Activated T-cell treated with anti-CD3 and anti-CD28 coated beads, Interleukin-2, amount 50 U/mL, for 24 hours (primary cell): Measurements from ENCODE around the gene DOCK6.

Experiments
- DNase-seq: peaks from one replicate; pipeline ENCODE4 v3.0.0-alpha.2; 2020
- H3K27ac Mint-ChIP-seq: 2 replicates; pipeline ENCODE4 v1.8.0; 2020; ENCODE audit warnings: mild to moderate bottlenecking, mixed read lengths
- H3K27me3 Mint-ChIP-seq: 2 replicates; pipeline ENCODE4 v1.8.0; 2020; ENCODE audit warnings: mixed read lengths
- H3K36me3 Mint-ChIP-seq: 2 replicates; pipeline ENCODE4 v1.8.0; 2020; ENCODE audit warnings: low read depth, mixed read lengths
- H3K4me1 Mint-ChIP-seq: 2 replicates; pipeline ENCODE4 v1.8.0; 2020; ENCODE audit warnings: low read depth, mixed read lengths
- H3K4me3 Mint-ChIP-seq: 2 replicates; pipeline ENCODE4 v1.8.0; 2020; ENCODE audit warnings: mild to moderate bottlenecking, moderate library complexity, mixed read lengths
- H3K9me3 Mint-ChIP-seq: 2 replicates; pipeline ENCODE4 v1.8.0; 2020; ENCODE audit warnings: mixed read lengths

Gene DOCK6

GRCh38 chr19:11204943-11205349, 57.4 kb downstream of the DOCK6 start:
- no peak overlapping the region for H3K27ac Mint-ChIP-seq
- no peak overlapping the region for H3K4me3 Mint-ChIP-seq
- H3K4me1 Mint-ChIP-seq = no peaks in the 10 kb centered on the region
- H3K36me3 Mint-ChIP-seq = no peaks in the 10 kb centered on the region
- no peak for DNase-seq
- no peaks in the 10 kb centered on the region for H3K9me3 Mint-ChIP-seq
- H3K27me3 Mint-ChIP-seq = peaks cover 12% of the 10 kb centered on the region

DNA sequence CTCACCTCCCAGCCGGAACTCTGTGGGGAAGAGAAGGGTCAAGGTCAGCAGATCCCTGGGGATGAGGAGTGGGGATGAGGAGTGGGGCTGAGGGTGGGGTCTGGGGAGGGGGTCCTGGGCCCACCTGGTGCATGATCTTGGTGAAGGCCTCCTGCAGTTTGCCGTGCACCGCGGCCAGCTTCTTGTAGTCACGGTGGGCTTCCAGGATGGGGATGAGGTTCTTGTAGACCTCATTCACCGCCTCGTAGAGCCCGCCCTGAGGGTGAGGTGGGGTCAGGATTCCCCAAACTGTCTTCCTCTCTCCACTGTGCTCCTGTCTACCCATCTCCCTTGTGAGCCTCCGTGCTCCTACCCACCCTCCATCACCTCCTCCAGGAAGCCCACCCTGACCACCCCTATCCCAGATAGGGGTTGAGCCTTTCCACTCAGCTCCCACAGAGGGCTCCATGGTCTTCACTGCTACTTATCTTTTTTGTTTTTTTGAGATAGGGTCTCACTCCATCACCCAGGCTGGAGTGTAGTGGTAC, 58.2 kb downstream of the DOCK6 start:
- Mint-ChIP-seq H3K36me3 (no peaks in the 10 kb centered on the region), H3K4me1 (no peaks in the 10 kb centered on the region), H3K27me3 (peaks cover 12% of the 10 kb centered on the region), H3K27ac (no peak overlapping the region), H3K4me3 (no peak overlapping the region), H3K9me3 (no peaks in the 10 kb centered on the region)
- no peak for DNase-seq

DNA sequence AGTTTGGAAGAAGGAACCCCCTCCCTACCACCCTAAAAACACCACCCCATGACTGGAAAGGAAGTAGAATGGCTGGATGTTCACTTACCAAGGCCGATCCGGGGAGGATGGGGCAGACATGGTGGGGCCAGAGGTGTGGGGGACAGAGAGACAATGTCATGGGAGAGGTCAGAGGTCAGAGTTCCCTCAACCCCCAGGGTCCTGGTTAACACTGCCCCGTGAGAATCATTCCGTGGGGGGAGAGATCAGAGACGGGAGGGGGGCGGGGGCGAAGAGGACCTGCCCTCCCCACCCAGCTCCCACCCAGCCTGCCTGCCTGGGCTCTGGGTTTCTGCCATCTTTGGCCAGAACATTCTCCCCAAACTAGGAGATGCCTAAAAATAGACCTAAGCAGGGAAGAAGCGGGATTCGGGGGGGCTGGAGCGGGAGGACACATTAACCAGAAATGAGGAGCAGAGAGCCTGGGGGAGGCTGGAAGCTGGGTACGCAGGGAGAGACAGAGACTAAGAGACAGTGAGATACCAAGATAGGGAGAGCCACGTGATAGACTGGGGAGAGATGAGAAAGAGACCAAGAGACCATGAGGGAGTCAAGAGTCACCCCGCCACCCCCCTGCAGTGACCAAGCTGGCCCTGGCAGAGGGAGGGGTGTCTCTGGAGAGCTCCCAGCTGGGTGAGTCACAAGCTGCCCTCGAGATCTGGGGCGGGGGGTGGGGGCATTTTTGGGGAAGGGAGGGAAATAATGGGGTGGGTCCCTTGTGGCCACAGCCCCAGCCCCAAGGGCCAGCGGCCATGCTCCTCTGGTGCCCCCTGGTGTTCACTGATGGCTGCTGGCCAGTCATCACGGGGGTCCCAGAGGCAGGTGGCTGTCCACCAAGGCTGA, 58.9 kb downstream of the DOCK6 start:
- H3K9me3 Mint-ChIP-seq = no peaks in the 10 kb centered on the region
- no peak overlapping the region for H3K27ac Mint-ChIP-seq
- H3K4me3 Mint-ChIP-seq = no peak overlapping the region
- DNase-seq = peak; percentile 56
- no peaks in the 10 kb centered on the region for H3K4me1 Mint-ChIP-seq
- peaks cover 12% of the 10 kb centered on the region for H3K27me3 Mint-ChIP-seq
- no peaks in the 10 kb centered on the region for H3K36me3 Mint-ChIP-seq

- Mint-ChIP-seq H3K27me3 (peaks cover 14% of the 10 kb centered on the region), H3K4me3 (no peak overlapping the region), H3K9me3 (no peaks in the 10 kb centered on the region), H3K4me1 (peaks cover 2% of the 10 kb centered on the region), H3K27ac (no peak overlapping the region), H3K36me3 (no peaks in the 10 kb centered on the region)
- DNase-seq = no peak
Observed at GRCh38 chr19:11202488-11203193, 59.7 kb downstream of the DOCK6 start.

DNA sequence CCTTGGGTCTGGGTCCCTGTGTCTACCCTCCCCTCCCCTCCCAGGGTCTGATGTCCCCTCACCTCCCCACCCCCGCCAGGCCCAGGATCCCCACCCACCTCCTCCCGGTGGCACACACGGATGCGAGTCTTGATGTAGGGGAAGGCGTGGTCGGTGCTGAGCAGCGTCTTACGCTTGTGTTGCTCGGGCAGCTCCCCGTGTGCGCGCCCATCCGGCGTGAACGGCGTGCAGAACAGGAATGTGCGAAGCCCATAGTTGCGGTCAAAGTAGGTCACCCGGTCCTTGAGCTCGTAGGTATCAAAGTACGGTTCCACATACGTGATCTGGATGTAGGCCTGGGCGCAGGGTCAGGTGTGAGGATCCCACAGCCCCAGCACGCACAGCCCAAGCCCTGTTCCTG, 60.5 kb downstream of the DOCK6 start:
- H3K27me3 Mint-ChIP-seq = peaks cover 14% of the 10 kb centered on the region
- no peaks in the 10 kb centered on the region for H3K36me3 Mint-ChIP-seq
- H3K27ac Mint-ChIP-seq = no peak overlapping the region

GRCh38 chr19:11200931-11201330, 61.4 kb downstream of the DOCK6 start:
- no peak for DNase-seq
- peaks cover 6% of the 10 kb centered on the region for H3K4me1 Mint-ChIP-seq
- H3K36me3 Mint-ChIP-seq = no peaks in the 10 kb centered on the region
- no peak overlapping the region for H3K27ac Mint-ChIP-seq
- peaks cover 21% of the 10 kb centered on the region for H3K27me3 Mint-ChIP-seq
- no peaks in the 10 kb centered on the region for H3K9me3 Mint-ChIP-seq
- H3K4me3 Mint-ChIP-seq = no peak overlapping the region

More for the DNA sequence above, 60.5 kb downstream of the DOCK6 start:
- Mint-ChIP-seq H3K4me3 (no peak overlapping the region), H3K4me1 (peaks cover 4% of the 10 kb centered on the region), H3K9me3 (no peaks in the 10 kb centered on the region)
- DNase-seq = no peak

DNA sequence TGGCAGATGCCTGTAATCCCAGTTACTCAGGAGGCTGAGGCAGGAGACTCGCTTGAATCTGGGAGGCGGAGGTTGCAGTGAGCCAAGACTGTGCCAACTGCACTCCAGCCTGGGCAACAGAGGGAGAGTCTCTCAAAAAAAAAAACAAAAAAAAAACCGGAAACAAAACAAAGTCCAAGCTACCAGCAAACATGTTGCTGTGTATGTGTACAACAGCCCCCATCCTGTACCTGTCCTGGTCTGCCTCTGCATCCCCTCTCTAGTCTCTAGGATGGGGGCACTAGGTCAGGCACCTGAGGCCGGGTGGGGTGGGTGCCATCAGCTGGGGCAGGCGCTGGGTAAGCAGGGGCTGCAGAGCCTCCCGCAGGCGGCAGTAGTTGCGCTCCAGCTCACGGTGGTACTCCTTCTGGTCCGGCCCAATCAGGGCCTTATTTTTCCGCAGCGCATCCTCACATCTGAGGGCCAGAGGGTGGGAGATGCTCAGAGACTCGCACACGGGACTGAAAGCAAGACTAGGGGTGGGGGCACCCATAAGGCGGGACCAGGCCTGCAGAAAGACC, 62.2 kb downstream of the DOCK6 start:
- no peaks in the 10 kb centered on the region for H3K36me3 Mint-ChIP-seq
- no peak overlapping the region for H3K4me3 Mint-ChIP-seq
- H3K9me3 Mint-ChIP-seq = no peaks in the 10 kb centered on the region
- H3K4me1 Mint-ChIP-seq = peaks cover 8% of the 10 kb centered on the region
- no peak for DNase-seq
- no peak overlapping the region for H3K27ac Mint-ChIP-seq
- peaks cover 28% of the 10 kb centered on the region for H3K27me3 Mint-ChIP-seq

GRCh38 chr19:11199517-11199916, 62.8 kb downstream of the DOCK6 start:
- no peak overlapping the region for H3K4me3 Mint-ChIP-seq
- peaks cover 28% of the 10 kb centered on the region for H3K27me3 Mint-ChIP-seq
- no peaks in the 10 kb centered on the region for H3K9me3 Mint-ChIP-seq
- no peaks in the 10 kb centered on the region for H3K36me3 Mint-ChIP-seq
- DNase-seq = no peak
- H3K27ac Mint-ChIP-seq = no peak overlapping the region
- H3K4me1 Mint-ChIP-seq = peaks cover 8% of the 10 kb centered on the region

DNA sequence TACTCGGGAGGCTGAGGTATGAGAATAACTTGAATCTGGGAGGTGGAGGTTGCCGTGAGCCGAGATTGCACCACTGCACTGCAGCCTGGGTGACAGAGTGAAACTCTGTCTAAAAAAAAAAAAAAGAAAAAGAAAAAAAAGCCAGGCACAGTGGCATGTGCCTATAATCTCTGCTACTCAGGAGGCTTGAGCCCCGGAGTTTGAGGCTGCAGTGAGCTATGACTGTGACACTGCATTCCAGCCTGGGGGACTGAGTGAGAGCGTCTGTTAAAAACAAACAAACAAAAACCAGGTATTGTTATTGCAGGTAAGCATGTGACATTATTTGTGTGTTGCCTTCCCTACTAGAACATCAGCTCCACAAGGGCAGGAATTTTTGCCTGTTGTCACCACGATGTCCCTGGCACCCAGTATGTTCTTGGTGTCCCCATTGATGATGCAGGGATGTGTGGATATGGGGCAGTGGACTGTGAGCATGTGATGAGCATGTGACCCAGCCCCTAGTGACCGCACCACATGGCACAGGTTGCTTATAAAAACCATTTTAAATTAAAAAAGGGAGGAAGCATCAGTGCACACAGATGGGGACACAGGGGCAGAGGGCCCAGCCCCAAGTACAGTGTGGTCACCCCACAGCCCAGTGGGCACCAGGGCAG, 63.4 kb downstream of the DOCK6 start:
- Mint-ChIP-seq H3K9me3 (no peaks in the 10 kb centered on the region), H3K27me3 (peaks cover 23% of the 10 kb centered on the region), H3K4me1 (peaks cover 8% of the 10 kb centered on the region), H3K4me3 (no peak overlapping the region), H3K36me3 (no peaks in the 10 kb centered on the region), H3K27ac (no peak overlapping the region)
- no peak for DNase-seq

DNA sequence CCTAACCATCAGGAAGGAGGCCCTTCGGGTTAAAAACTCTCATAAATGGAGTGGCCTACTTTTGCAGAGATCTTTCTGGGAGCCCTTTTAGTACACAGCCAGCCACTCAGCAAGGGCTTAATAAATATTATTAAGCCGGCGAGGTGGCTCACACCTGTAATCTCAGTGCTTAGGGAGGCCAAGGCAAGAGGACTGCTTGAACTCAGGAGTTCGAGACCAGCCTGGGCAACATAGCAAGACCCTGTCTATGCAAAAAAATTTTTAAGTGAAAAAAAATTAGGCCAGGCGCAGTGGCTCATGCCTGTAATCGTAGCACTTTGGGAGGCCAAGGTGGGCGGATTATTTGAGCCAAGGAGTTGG, 64.2 kb downstream of the DOCK6 start:
- Mint-ChIP-seq H3K27ac (no peak overlapping the region), H3K36me3 (no peaks in the 10 kb centered on the region), H3K4me1 (peaks cover 8% of the 10 kb centered on the region), H3K4me3 (peak overlapping the region; percentile 69), H3K27me3 (peaks cover 23% of the 10 kb centered on the region), H3K9me3 (no peaks in the 10 kb centered on the region)
- no peak for DNase-seq

DNA sequence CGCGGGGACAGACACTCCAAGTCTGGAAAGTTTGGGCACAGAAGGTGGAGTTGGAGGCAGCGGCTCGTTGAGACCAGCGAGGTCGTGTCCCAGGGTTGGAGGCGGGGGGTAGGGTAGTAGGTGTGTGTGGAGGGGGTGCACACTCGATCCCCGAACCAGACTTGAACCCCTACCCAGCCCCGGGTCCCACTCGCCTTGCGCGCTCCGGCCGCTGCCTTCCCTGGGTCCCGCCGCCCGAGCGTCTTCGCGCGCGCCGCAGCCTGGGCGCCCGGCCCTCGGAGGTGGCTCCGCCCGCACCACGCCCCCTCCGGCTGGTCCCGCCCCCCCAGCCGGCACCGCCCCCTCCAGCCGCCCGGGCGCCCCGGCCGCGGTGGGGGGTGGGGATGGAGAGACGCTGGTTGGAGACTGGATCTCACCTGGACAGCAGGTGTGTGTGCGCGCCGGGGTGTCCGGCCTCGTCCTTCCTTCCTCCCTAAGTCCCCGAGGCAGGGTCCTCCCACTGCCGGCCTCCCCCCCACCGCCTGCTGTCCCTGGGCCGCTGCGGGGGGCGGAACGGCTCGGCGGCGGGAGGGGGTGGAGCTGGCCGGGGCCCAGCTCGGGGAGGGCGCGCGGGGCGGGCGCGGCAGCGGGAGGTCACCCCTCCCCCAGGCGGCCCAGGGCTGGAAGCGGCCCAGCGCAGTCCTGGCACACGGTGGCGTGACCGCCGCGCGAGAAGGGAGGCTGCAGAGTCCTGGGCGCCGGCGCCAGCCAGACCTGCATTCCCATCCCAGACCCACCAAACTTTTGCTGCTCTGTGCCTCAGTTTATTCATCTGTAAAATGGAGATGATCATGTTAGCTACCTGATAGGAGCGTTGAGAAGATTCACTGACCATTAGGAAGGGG, 64.8 kb downstream of the DOCK6 start, which contains the start of gene KANK2:
Gene KANK2, minus strand, starts transcription at position 255 of the 884 bp plus-strand sequence. CDS start 3,034 bp downstream, outside the sequence.
- Mint-ChIP-seq H3K27me3 (peaks cover 20% of the 10 kb centered on the region), H3K27ac (no peak within 1 kb of the TSS), H3K4me3 (peak within 1 kb of the TSS; percentile 69), H3K36me3 (no peaks in the 10 kb centered on the region), H3K9me3 (no peaks in the 10 kb centered on the region), H3K4me1 (peaks cover 8% of the 10 kb centered on the region)
- DNase-seq = peak; percentile 89

GRCh38 chr19:11196406-11197287, 65.7 kb downstream of the DOCK6 start:
- H3K27me3 Mint-ChIP-seq = peaks cover 20% of the 10 kb centered on the region
- H3K9me3 Mint-ChIP-seq = no peaks in the 10 kb centered on the region
- H3K4me1 Mint-ChIP-seq = peaks cover 8% of the 10 kb centered on the region
- no peak for DNase-seq
- H3K36me3 Mint-ChIP-seq = no peaks in the 10 kb centered on the region
- no peak overlapping the region for H3K27ac Mint-ChIP-seq
- peak overlapping the region; percentile 54 for H3K4me3 Mint-ChIP-seq

DNA sequence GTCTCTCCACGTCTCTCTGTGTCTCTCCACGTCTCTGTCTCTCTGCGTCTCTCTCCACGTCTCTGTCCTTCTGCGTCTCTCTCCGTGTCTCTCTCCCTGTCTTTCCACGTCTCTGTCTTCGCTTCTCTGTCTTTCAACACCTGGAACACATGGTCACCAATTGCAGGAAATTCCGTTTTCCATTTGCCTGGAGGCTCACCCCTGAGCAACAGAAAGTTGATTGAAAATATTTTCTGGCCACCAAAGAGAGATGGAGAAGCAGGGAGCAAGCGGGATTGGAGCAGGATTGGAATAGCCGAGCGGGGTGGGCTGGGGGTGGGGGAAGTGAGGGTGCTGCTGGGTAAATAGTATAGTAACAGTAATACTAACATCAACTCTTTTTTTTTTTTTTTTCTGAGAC, 66.6 kb downstream of the DOCK6 start:
- H3K27ac Mint-ChIP-seq = no peak overlapping the region
- peaks cover 8% of the 10 kb centered on the region for H3K4me1 Mint-ChIP-seq
- H3K4me3 Mint-ChIP-seq = no peak overlapping the region
- no peaks in the 10 kb centered on the region for H3K36me3 Mint-ChIP-seq
- DNase-seq = no peak
- peaks cover 20% of the 10 kb centered on the region for H3K27me3 Mint-ChIP-seq
- H3K9me3 Mint-ChIP-seq = no peaks in the 10 kb centered on the region
